Choroid plexus epithelial cell (primary cell): ENCODE data around the gene MGST3.
A peak's percentile ranks its signal among the peaks of the same experiment; 100 is the strongest.

ENCODE experiments used
- DNase-seq: peaks from one replicate; pipeline ENCODE4 v3.0.0-alpha.2; 2010; ENCODE audit warnings: low read depth
- H3K4me3 ChIP-seq: 2 replicates; pipeline ENCODE4 v1.5.1; 2011; ENCODE audit warnings: low read depth, mild to moderate bottlenecking, control low read depth, low read length, moderate library complexity
- CTCF ChIP-seq: conservative IDR thresholded peaks from 2 replicates; pipeline ENCODE4 v1.5.1; 2011; ENCODE audit warnings: low read depth, mild to moderate bottlenecking, control low read depth, inconsistent platforms, low read length, moderate library complexity

MGST3 gene

GRCh38 chr1:165659581-165659895 is 28.5 kb downstream of the MGST3 start:
- TF ChIP-seq CTCF, result no peak
- DNase-seq, result no peak
- no peak overlapping the region for H3K4me3 ChIP-seq

- no peak for TF ChIP-seq CTCF
- H3K4me3 ChIP-seq, result no peak overlapping the region
- DNase-seq, result no peak
These were observed 30.7 kb downstream of the MGST3 start for GRCh38 chr1:165661703-165662102.

GRCh38 chr1:165662186-165662585 is 31.2 kb downstream of the MGST3 start:
- DNase-seq, result no peak
- no peak for TF ChIP-seq CTCF
- no peak overlapping the region for H3K4me3 ChIP-seq

- H3K4me3 ChIP-seq, result no peak overlapping the region
- no peak for TF ChIP-seq CTCF
- DNase-seq, result peak; percentile 72
These were observed 35.3 kb downstream of the MGST3 start for GRCh38 chr1:165666152-165666825.

- TF ChIP-seq CTCF, result no peak
- no peak for DNase-seq
These were observed 37.1 kb downstream of the MGST3 start for GRCh38 chr1:165668184-165668583.

GRCh38 chr1:165671526-165671925 is 40.5 kb downstream of the MGST3 start:
- no peak for TF ChIP-seq CTCF
- peak; percentile 61 for DNase-seq
- H3K4me3 ChIP-seq, result no peak overlapping the region

More at GRCh38 chr1:165668184-165668583, 37.1 kb downstream of the MGST3 start:
- no peak overlapping the region for H3K4me3 ChIP-seq

GRCh38 chr1:165674599-165674998 is 43.6 kb downstream of the MGST3 start:
- DNase-seq, result no peak
- no peak overlapping the region for H3K4me3 ChIP-seq
- TF ChIP-seq CTCF, result no peak
